HAP-1 (cell line): ENCODE measurements around the gene NFATC1.

ENCODE experiments used
- DNase-seq, 2 experiments: peaks; one replicate each; pipeline ENCODE4 v3.0.0-alpha.2; 2016 to 2020; ENCODE audit warnings: low spot score in 2 of 2
- H3K27me3 ChIP-seq: fragments of 250-450 bp; sonication (Bioruptor Pico); 2 replicates; pipeline ENCODE4 v1.5.1; 2020; ENCODE audit warnings: low read depth, mild to moderate bottlenecking, moderate library complexity
- H3K36me3 ChIP-seq: fragments of 250-450 bp; sonication (Bioruptor Pico); replicated peaks from 2 replicates; pipeline ENCODE4 v1.5.1; 2020; ENCODE audit warnings: mild to moderate bottlenecking
- H3K4me1 ChIP-seq: fragments of 250-450 bp; sonication (Bioruptor Pico); 2 replicates; pipeline ENCODE4 v1.5.1; 2020; ENCODE audit warnings: mild to moderate bottlenecking
- H3K4me3 ChIP-seq: fragments of 250-450 bp; sonication (Bioruptor Pico); 2 replicates; pipeline ENCODE4 v1.5.1; 2020; ENCODE audit warnings: mild to moderate bottlenecking, moderate library complexity
- H3K9me3 ChIP-seq: fragments of 250-450 bp; sonication (Bioruptor Pico); 2 replicates; pipeline ENCODE4 v1.5.1; 2020; ENCODE audit warnings: mild to moderate bottlenecking, moderate library complexity
- in situ Hi-C: fragments of 300-500 bp; cut with MboI; formaldehyde crosslinking; loops from 3 replicates; pipeline ENCODE4 v1.14.3; 2020; ENCODE audit warnings: low sequenced_read_pairs, inconsistent platforms, mixed read lengths

The NFATC1 gene

GRCh38 chr18:79469751-79470505 lies 74.2 kb downstream of the NFATC1 start:
- H3K9me3 ChIP-seq: no peaks in the 10 kb centered on the region
- no peak overlapping the region for H3K4me3 ChIP-seq
- H3K4me1 ChIP-seq: no peaks in the 10 kb centered on the region
- in situ Hi-C loops: no loop called here
- H3K27me3 ChIP-seq: no peaks in the 10 kb centered on the region
- no peak for DNase-seq
- peaks cover 3% of the 10 kb centered on the region; the same call in 1 of the 2 replicates for H3K36me3 ChIP-seq

- Histone ChIP-seq H3K36me3 (peaks cover 3% of the 10 kb centered on the region; the same call in 1 of the 2 replicates), H3K4me3 (no peak overlapping the region), H3K4me1 (no peaks in the 10 kb centered on the region), H3K9me3 (no peaks in the 10 kb centered on the region), H3K27me3 (no peaks in the 10 kb centered on the region)
- in situ Hi-C loops: no loop called here
- no peak for DNase-seq
Measured at GRCh38 chr18:79470547-79470946, 74.8 kb downstream of the NFATC1 start.

- no peaks in the 10 kb centered on the region for H3K4me1 ChIP-seq
- in situ Hi-C loops: no loop called here
- no peak for DNase-seq
Measured at GRCh38 chr18:79471046-79471445, 75.3 kb downstream of the NFATC1 start.

GRCh38 chr18:79471597-79471996 lies 75.9 kb downstream of the NFATC1 start:
- in situ Hi-C loops: no loop called here
- no peaks in the 10 kb centered on the region for H3K4me1 ChIP-seq
- peaks cover 3% of the 10 kb centered on the region; the same call in 1 of the 2 replicates for H3K36me3 ChIP-seq
- DNase-seq: no peak
- H3K9me3 ChIP-seq: no peaks in the 10 kb centered on the region
- no peak overlapping the region for H3K4me3 ChIP-seq
- H3K27me3 ChIP-seq: no peaks in the 10 kb centered on the region

More at GRCh38 chr18:79471046-79471445, 75.3 kb downstream of the NFATC1 start:
- Histone ChIP-seq H3K36me3 (peaks cover 3% of the 10 kb centered on the region; the same call in 1 of the 2 replicates), H3K4me3 (no peak overlapping the region), H3K9me3 (no peaks in the 10 kb centered on the region), H3K27me3 (no peaks in the 10 kb centered on the region)

GRCh38 chr18:79472176-79472575 lies 76.4 kb downstream of the NFATC1 start:
- H3K4me3 ChIP-seq: no peak overlapping the region
- no peaks in the 10 kb centered on the region for H3K9me3 ChIP-seq
- in situ Hi-C loops: no loop called here
- no peak for DNase-seq
- H3K4me1 ChIP-seq: no peaks in the 10 kb centered on the region
- H3K36me3 ChIP-seq: no peaks in the 10 kb centered on the region; the same call in 1 of the 2 replicates
- no peaks in the 10 kb centered on the region for H3K27me3 ChIP-seq

GRCh38 chr18:79472946-79473345 lies 77.2 kb downstream of the NFATC1 start:
- no peaks in the 10 kb centered on the region for H3K9me3 ChIP-seq
- DNase-seq: no peak
- H3K4me3 ChIP-seq: no peak overlapping the region
- H3K4me1 ChIP-seq: no peaks in the 10 kb centered on the region
- H3K36me3 ChIP-seq: no peaks in the 10 kb centered on the region; the same call in 1 of the 2 replicates
- in situ Hi-C loops: no loop called here
- H3K27me3 ChIP-seq: no peaks in the 10 kb centered on the region

GRCh38 chr18:79476031-79476917 lies 80.5 kb downstream of the NFATC1 start:
- no peak for DNase-seq
- in situ Hi-C loops: no loop called here
- Histone ChIP-seq H3K4me1 (no peaks in the 10 kb centered on the region), H3K27me3 (no peaks in the 10 kb centered on the region), H3K4me3 (no peak overlapping the region), H3K9me3 (no peaks in the 10 kb centered on the region), H3K36me3 (no peaks in the 10 kb centered on the region)

DNA sequence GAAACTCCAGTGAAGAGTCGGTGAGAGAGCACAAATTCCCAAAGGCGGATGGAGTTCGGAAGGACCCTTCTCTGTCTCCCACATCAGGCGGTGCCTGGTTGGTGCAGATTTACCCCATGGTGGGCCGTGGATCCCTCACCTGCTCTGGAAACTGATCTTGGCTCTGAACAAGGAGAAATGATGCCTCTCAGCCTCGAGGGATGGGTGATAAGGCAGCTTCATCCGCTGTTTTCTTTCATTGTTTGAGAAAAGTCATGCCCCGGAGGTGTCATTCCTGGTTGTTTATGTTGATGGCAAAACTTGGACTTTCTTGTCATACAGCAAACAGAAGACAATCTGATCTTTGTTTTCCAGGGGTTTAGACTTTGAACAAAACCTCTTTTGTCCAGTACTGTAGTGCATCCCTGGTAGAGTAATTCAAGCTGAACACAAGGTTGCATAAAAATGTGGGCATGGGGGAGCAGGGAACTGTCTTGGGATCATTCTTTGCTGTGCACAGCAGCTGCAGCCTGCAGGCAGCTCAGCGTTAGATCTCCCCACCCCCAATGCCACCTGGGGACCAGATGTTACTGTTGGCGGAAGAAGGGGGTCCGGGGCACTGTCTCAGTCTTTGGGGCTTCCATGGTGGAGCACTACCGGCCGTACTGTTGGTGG lies 81.3 kb downstream of the NFATC1 start:
- Histone ChIP-seq H3K9me3 (no peaks in the 10 kb centered on the region), H3K27me3 (no peaks in the 10 kb centered on the region), H3K4me1 (no peaks in the 10 kb centered on the region), H3K36me3 (no peaks in the 10 kb centered on the region), H3K4me3 (no peak overlapping the region)
- no peak for DNase-seq
- in situ Hi-C loops: no loop called here

- Histone ChIP-seq H3K9me3 (no peaks in the 10 kb centered on the region), H3K27me3 (no peaks in the 10 kb centered on the region), H3K4me3 (no peak overlapping the region), H3K36me3 (no peaks in the 10 kb centered on the region), H3K4me1 (no peaks in the 10 kb centered on the region)
- no peak for DNase-seq
- in situ Hi-C loops: no loop called here
Measured at GRCh38 chr18:79477711-79478483, 82.2 kb downstream of the NFATC1 start.

DNA sequence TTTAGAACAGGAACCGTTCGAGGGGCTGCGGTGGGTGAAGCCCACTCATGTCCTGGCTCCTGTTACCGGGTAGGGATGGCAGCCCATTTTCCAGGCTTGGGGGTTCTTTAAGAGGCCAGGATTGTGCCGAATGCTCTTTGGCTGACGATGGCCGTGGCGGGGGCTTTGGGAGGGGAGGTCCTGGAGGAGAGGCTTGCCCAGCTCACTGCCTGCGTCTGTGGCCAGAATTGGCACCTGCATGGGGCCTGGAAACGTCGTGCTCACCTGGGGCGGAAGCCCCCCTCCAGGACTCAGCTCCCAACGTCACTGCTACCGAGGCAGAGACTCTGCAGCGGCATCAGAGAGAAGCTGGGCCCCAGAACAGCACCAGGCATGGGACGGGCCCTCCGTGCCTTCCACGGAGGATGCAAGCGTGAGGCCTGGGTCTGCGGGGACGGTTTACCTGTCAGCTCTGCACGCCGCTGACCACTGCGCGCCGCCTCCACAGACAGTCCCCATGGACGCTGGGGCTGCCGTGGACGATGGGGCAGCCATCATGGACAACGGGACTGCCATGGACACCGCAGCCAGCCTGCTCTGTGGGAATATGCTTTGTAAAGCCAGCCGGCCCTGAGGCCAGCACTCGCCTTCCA lies 82.9 kb downstream of the NFATC1 start:
- no peaks in the 10 kb centered on the region for H3K9me3 ChIP-seq
- in situ Hi-C loops: no loop called here
- H3K4me1 ChIP-seq: no peaks in the 10 kb centered on the region
- DNase-seq: no peak
- no peak overlapping the region for H3K4me3 ChIP-seq
- H3K27me3 ChIP-seq: no peaks in the 10 kb centered on the region
- H3K36me3 ChIP-seq: no peaks in the 10 kb centered on the region

GRCh38 chr18:79479116-79479760 lies 83.5 kb downstream of the NFATC1 start:
- Histone ChIP-seq H3K9me3 (no peaks in the 10 kb centered on the region), H3K27me3 (no peaks in the 10 kb centered on the region), H3K36me3 (no peaks in the 10 kb centered on the region), H3K4me3 (no peak overlapping the region), H3K4me1 (no peaks in the 10 kb centered on the region)
- in situ Hi-C loops: no loop called here
- DNase-seq: no peak

DNA sequence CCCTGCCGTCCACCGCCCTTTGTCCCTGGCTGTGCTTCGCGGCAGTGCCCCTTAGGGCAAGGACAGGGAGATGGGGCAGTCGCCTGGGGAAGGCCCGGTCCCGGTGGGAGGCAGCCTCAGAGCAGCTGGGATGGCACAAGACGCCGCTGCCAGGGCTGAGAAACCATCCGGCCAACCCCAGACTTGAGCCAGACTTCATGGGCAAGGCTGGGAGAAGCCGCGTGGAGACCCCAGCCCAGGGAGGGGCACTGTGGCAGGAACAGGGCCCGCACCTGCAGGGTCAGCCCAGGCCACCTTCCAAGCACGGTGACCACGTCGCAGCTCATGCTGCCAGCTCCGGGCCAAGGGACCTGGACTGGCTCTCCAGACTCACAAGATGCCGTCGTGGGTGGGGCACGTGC lies 84.0 kb downstream of the NFATC1 start:
- H3K27me3 ChIP-seq: no peaks in the 10 kb centered on the region
- no peak overlapping the region for H3K4me3 ChIP-seq
- no peaks in the 10 kb centered on the region for H3K9me3 ChIP-seq
- DNase-seq: no peak
- in situ Hi-C loops: no loop called here
- H3K4me1 ChIP-seq: no peaks in the 10 kb centered on the region
- no peaks in the 10 kb centered on the region for H3K36me3 ChIP-seq
